ENCODE data around the gene SYNE1.

Gene SYNE1

GRCh38 chr6:152300517-152300916 lies 336.6 kb downstream of the SYNE1 start:
- H3K27ac ChIP-seq (ENCODE audit: low read depth, low read length): no peak overlapping the region
- no peaks in the 10 kb centered on the region for H3K27me3 ChIP-seq (ENCODE audit: control insufficient read depth in 1 of 2, insufficient read depth in 2 of 2, low read length in 2 of 2)
- no peaks in the 10 kb centered on the region for H3K9me3 ChIP-seq (ENCODE audit: control insufficient read depth in 1 of 2, low read length in 2 of 2)
- H3K9ac ChIP-seq (ENCODE audit: low read depth in 1 of 2, low read length in 2 of 2): no peak overlapping the region
- H3K36me3 ChIP-seq (ENCODE audit: control insufficient read depth in 1 of 2, insufficient read depth in 2 of 2, low read length in 2 of 2): no peaks in the 10 kb centered on the region
- H3K4me1 ChIP-seq (ENCODE audit: control insufficient read depth in 1 of 2, insufficient read depth in 2 of 2, low read length in 2 of 2): peaks cover 4 to 8% of the 10 kb centered on the region in 2 donors
- peak overlapping the region; percentile 23 to 76 for H3K4me3 ChIP-seq (ENCODE audit: low read depth in 1 of 2, low read length in 2 of 2)

- no peaks in the 10 kb centered on the region for H3K9me3 ChIP-seq (ENCODE audit: control insufficient read depth in 1 of 2, low read length in 2 of 2)
- H3K27ac ChIP-seq (ENCODE audit: low read depth, low read length): no peak overlapping the region
- no peak overlapping the region for H3K9ac ChIP-seq (ENCODE audit: low read depth in 1 of 2, low read length in 2 of 2)
- H3K27me3 ChIP-seq (ENCODE audit: control insufficient read depth in 1 of 2, insufficient read depth in 2 of 2, low read length in 2 of 2): no peaks in the 10 kb centered on the region
- peaks cover 4 to 8% of the 10 kb centered on the region in 2 donors for H3K4me1 ChIP-seq (ENCODE audit: control insufficient read depth in 1 of 2, insufficient read depth in 2 of 2, low read length in 2 of 2)
- no peak overlapping the region for H3K4me3 ChIP-seq (ENCODE audit: low read depth in 1 of 2, low read length in 2 of 2)
- no peaks in the 10 kb centered on the region for H3K36me3 ChIP-seq (ENCODE audit: control insufficient read depth in 1 of 2, insufficient read depth in 2 of 2, low read length in 2 of 2)
Observed at GRCh38 chr6:152298848-152299735, 338.1 kb downstream of the SYNE1 start.

GRCh38 chr6:152298055-152298647 lies 339.0 kb downstream of the SYNE1 start:
- H3K27ac ChIP-seq (ENCODE audit: low read depth, low read length): no peak overlapping the region
- no peaks in the 10 kb centered on the region for H3K9me3 ChIP-seq (ENCODE audit: control insufficient read depth in 1 of 2, low read length in 2 of 2)
- H3K4me1 ChIP-seq (ENCODE audit: control insufficient read depth in 1 of 2, insufficient read depth in 2 of 2, low read length in 2 of 2): peaks cover 4 to 8% of the 10 kb centered on the region in 2 donors
- H3K36me3 ChIP-seq (ENCODE audit: control insufficient read depth in 1 of 2, insufficient read depth in 2 of 2, low read length in 2 of 2): peaks cover 0 to 2% of the 10 kb centered on the region in 2 donors
- H3K27me3 ChIP-seq (ENCODE audit: control insufficient read depth in 1 of 2, insufficient read depth in 2 of 2, low read length in 2 of 2): no peaks in the 10 kb centered on the region
- no peak overlapping the region for H3K4me3 ChIP-seq (ENCODE audit: low read depth in 1 of 2, low read length in 2 of 2)
- H3K9ac ChIP-seq (ENCODE audit: low read depth in 1 of 2, low read length in 2 of 2): no peak overlapping the region

GRCh38 chr6:152296648-152297376 lies 340.4 kb downstream of the SYNE1 start:
- Histone ChIP-seq H3K27ac (ENCODE audit: low read depth, low read length) (no peak overlapping the region), H3K9me3 (ENCODE audit: control insufficient read depth in 1 of 2, low read length in 2 of 2) (no peaks in the 10 kb centered on the region), H3K4me1 (ENCODE audit: control insufficient read depth in 1 of 2, insufficient read depth in 2 of 2, low read length in 2 of 2) (peaks cover 4 to 8% of the 10 kb centered on the region in 2 donors), H3K36me3 (ENCODE audit: control insufficient read depth in 1 of 2, insufficient read depth in 2 of 2, low read length in 2 of 2) (peaks cover 2 to 10% of the 10 kb centered on the region in 2 donors), H3K9ac (ENCODE audit: low read depth in 1 of 2, low read length in 2 of 2) (no peak overlapping the region), H3K27me3 (ENCODE audit: control insufficient read depth in 1 of 2, insufficient read depth in 2 of 2, low read length in 2 of 2) (no peaks in the 10 kb centered on the region), H3K4me3 (ENCODE audit: low read depth in 1 of 2, low read length in 2 of 2) (no peak overlapping the region)

GRCh38 chr6:152295920-152296319 lies 341.2 kb downstream of the SYNE1 start:
- Histone ChIP-seq H3K4me1 (ENCODE audit: control insufficient read depth in 1 of 2, insufficient read depth in 2 of 2, low read length in 2 of 2) (peaks cover 0 to 4% of the 10 kb centered on the region in 2 donors), H3K4me3 (ENCODE audit: low read depth in 1 of 2, low read length in 2 of 2) (no peak overlapping the region), H3K9ac (ENCODE audit: low read depth in 1 of 2, low read length in 2 of 2) (no peak overlapping the region), H3K27ac (ENCODE audit: low read depth, low read length) (no peak overlapping the region), H3K27me3 (ENCODE audit: control insufficient read depth in 1 of 2, insufficient read depth in 2 of 2, low read length in 2 of 2) (no peaks in the 10 kb centered on the region), H3K9me3 (ENCODE audit: control insufficient read depth in 1 of 2, low read length in 2 of 2) (no peaks in the 10 kb centered on the region), H3K36me3 (ENCODE audit: control insufficient read depth in 1 of 2, insufficient read depth in 2 of 2, low read length in 2 of 2) (peaks cover 2 to 16% of the 10 kb centered on the region in 2 donors)

GRCh38 chr6:152295346-152295745 lies 341.8 kb downstream of the SYNE1 start:
- Histone ChIP-seq H3K27ac (ENCODE audit: low read depth, low read length) (no peak overlapping the region), H3K9me3 (ENCODE audit: control insufficient read depth in 1 of 2, low read length in 2 of 2) (no peaks in the 10 kb centered on the region), H3K4me3 (ENCODE audit: low read depth in 1 of 2, low read length in 2 of 2) (no peak overlapping the region), H3K27me3 (ENCODE audit: control insufficient read depth in 1 of 2, insufficient read depth in 2 of 2, low read length in 2 of 2) (no peaks in the 10 kb centered on the region), H3K4me1 (ENCODE audit: control insufficient read depth in 1 of 2, insufficient read depth in 2 of 2, low read length in 2 of 2) (peaks cover 0 to 4% of the 10 kb centered on the region in 2 donors), H3K36me3 (ENCODE audit: control insufficient read depth in 1 of 2, insufficient read depth in 2 of 2, low read length in 2 of 2) (peaks cover 2 to 16% of the 10 kb centered on the region in 2 donors), H3K9ac (ENCODE audit: low read depth in 1 of 2, low read length in 2 of 2) (no peak overlapping the region)

GRCh38 chr6:152293404-152293803 lies 343.8 kb downstream of the SYNE1 start:
- H3K36me3 ChIP-seq (ENCODE audit: control insufficient read depth in 1 of 2, insufficient read depth in 2 of 2, low read length in 2 of 2): peaks cover 2 to 19% of the 10 kb centered on the region in 2 donors
- no peak overlapping the region for H3K9ac ChIP-seq (ENCODE audit: low read depth in 1 of 2, low read length in 2 of 2)
- no peaks in the 10 kb centered on the region for H3K4me1 ChIP-seq (ENCODE audit: control insufficient read depth in 1 of 2, insufficient read depth in 2 of 2, low read length in 2 of 2)
- no peak overlapping the region for H3K4me3 ChIP-seq (ENCODE audit: low read depth in 1 of 2, low read length in 2 of 2)
- no peak overlapping the region for H3K27ac ChIP-seq (ENCODE audit: low read depth, low read length)
- H3K27me3 ChIP-seq (ENCODE audit: control insufficient read depth in 1 of 2, insufficient read depth in 2 of 2, low read length in 2 of 2): no peaks in the 10 kb centered on the region
- no peaks in the 10 kb centered on the region for H3K9me3 ChIP-seq (ENCODE audit: control insufficient read depth in 1 of 2, low read length in 2 of 2)

GRCh38 chr6:152292555-152292954 lies 344.6 kb downstream of the SYNE1 start:
- Histone ChIP-seq H3K36me3 (ENCODE audit: control insufficient read depth in 1 of 2, insufficient read depth in 2 of 2, low read length in 2 of 2) (peaks cover 2 to 19% of the 10 kb centered on the region in 2 donors), H3K27ac (ENCODE audit: low read depth, low read length) (no peak overlapping the region), H3K4me1 (ENCODE audit: control insufficient read depth in 1 of 2, insufficient read depth in 2 of 2, low read length in 2 of 2) (no peaks in the 10 kb centered on the region), H3K9me3 (ENCODE audit: control insufficient read depth in 1 of 2, low read length in 2 of 2) (no peaks in the 10 kb centered on the region), H3K9ac (ENCODE audit: low read depth in 1 of 2, low read length in 2 of 2) (no peak overlapping the region), H3K4me3 (ENCODE audit: low read depth in 1 of 2, low read length in 2 of 2) (no peak overlapping the region), H3K27me3 (ENCODE audit: control insufficient read depth in 1 of 2, insufficient read depth in 2 of 2, low read length in 2 of 2) (no peaks in the 10 kb centered on the region)

GRCh38 chr6:152290693-152291092 lies 346.5 kb downstream of the SYNE1 start:
- Histone ChIP-seq H3K27ac (ENCODE audit: low read depth, low read length) (no peak overlapping the region), H3K4me3 (ENCODE audit: low read depth in 1 of 2, low read length in 2 of 2) (no peak overlapping the region), H3K36me3 (ENCODE audit: control insufficient read depth in 1 of 2, insufficient read depth in 2 of 2, low read length in 2 of 2) (peaks cover 2 to 19% of the 10 kb centered on the region in 2 donors), H3K9me3 (ENCODE audit: control insufficient read depth in 1 of 2, low read length in 2 of 2) (no peaks in the 10 kb centered on the region), H3K27me3 (ENCODE audit: control insufficient read depth in 1 of 2, insufficient read depth in 2 of 2, low read length in 2 of 2) (no peaks in the 10 kb centered on the region), H3K9ac (ENCODE audit: low read depth in 1 of 2, low read length in 2 of 2) (no peak overlapping the region), H3K4me1 (ENCODE audit: control insufficient read depth in 1 of 2, insufficient read depth in 2 of 2, low read length in 2 of 2) (no peaks in the 10 kb centered on the region)

All from duodenal mucosa (tissue), 2 donors.